Adrenal gland (tissue), 5 donors: ENCODE data around the gene ADCY2.

Experiments used
- POLR2A ChIP-seq, 2 donors: fragments of 450-650 bp; IDR thresholded peaks; one replicate each; pipeline ENCODE4 v1.6.1; 2017; ENCODE audit warnings: antibody characterized with exemption in 2 of 2, mild to moderate bottlenecking in 2 of 2, moderate library complexity in 1 of 2
- TF ChIP-seq, protein P1 (sequence below), 6 experiments: fragments of 450-650 bp in 4 of 6; fragments of 200-600 bp in 2 of 6; sonication (generic) in 1 of 6; IDR thresholded peaks; 1 replicate in 5 of 6; 2 replicates in 1 of 6; pipeline versions ENCODE4 v1.5.1 to v1.8.0; 2016 to 2021; ENCODE audit warnings: antibody characterized with exemption in 6 of 6, mild to moderate bottlenecking in 2 of 6, moderate library complexity in 1 of 6
- donor health status: DM: no; HTN: no; CAD: no.

GRCh38 chr5:7852542-7852941 lies 456.6 kb downstream of the ADCY2 start:
- TF ChIP-seq, protein P1, sequence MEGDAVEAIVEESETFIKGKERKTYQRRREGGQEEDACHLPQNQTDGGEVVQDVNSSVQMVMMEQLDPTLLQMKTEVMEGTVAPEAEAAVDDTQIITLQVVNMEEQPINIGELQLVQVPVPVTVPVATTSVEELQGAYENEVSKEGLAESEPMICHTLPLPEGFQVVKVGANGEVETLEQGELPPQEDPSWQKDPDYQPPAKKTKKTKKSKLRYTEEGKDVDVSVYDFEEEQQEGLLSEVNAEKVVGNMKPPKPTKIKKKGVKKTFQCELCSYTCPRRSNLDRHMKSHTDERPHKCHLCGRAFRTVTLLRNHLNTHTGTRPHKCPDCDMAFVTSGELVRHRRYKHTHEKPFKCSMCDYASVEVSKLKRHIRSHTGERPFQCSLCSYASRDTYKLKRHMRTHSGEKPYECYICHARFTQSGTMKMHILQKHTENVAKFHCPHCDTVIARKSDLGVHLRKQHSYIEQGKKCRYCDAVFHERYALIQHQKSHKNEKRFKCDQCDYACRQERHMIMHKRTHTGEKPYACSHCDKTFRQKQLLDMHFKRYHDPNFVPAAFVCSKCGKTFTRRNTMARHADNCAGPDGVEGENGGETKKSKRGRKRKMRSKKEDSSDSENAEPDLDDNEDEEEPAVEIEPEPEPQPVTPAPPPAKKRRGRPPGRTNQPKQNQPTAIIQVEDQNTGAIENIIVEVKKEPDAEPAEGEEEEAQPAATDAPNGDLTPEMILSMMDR (IDR thresholded peaks at IDR 0.05) = no peak
- TF ChIP-seq POLR2A (IDR thresholded peaks at IDR 0.05) = no peak
